Fibroblast of skin of left biceps (primary cell): ENCODE data around the gene KCNH2.
"Not testable (repeated sequence)": the region's sequence is repeated elsewhere in the genome, so short reads cannot be mapped to it uniquely, and the experiment has no call there.

Experiments used
- DNase-seq, 2 experiments: peaks; one replicate each; pipeline ENCODE4 v3.0.0-alpha.2; 2013; ENCODE audit warnings: low read depth in 2 of 2

KCNH2 gene, protein sequence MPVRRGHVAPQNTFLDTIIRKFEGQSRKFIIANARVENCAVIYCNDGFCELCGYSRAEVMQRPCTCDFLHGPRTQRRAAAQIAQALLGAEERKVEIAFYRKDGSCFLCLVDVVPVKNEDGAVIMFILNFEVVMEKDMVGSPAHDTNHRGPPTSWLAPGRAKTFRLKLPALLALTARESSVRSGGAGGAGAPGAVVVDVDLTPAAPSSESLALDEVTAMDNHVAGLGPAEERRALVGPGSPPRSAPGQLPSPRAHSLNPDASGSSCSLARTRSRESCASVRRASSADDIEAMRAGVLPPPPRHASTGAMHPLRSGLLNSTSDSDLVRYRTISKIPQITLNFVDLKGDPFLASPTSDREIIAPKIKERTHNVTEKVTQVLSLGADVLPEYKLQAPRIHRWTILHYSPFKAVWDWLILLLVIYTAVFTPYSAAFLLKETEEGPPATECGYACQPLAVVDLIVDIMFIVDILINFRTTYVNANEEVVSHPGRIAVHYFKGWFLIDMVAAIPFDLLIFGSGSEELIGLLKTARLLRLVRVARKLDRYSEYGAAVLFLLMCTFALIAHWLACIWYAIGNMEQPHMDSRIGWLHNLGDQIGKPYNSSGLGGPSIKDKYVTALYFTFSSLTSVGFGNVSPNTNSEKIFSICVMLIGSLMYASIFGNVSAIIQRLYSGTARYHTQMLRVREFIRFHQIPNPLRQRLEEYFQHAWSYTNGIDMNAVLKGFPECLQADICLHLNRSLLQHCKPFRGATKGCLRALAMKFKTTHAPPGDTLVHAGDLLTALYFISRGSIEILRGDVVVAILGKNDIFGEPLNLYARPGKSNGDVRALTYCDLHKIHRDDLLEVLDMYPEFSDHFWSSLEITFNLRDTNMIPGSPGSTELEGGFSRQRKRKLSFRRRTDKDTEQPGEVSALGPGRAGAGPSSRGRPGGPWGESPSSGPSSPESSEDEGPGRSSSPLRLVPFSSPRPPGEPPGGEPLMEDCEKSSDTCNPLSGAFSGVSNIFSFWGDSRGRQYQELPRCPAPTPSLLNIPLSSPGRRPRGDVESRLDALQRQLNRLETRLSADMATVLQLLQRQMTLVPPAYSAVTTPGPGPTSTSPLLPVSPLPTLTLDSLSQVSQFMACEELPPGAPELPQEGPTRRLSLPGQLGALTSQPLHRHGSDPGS

DNA sequence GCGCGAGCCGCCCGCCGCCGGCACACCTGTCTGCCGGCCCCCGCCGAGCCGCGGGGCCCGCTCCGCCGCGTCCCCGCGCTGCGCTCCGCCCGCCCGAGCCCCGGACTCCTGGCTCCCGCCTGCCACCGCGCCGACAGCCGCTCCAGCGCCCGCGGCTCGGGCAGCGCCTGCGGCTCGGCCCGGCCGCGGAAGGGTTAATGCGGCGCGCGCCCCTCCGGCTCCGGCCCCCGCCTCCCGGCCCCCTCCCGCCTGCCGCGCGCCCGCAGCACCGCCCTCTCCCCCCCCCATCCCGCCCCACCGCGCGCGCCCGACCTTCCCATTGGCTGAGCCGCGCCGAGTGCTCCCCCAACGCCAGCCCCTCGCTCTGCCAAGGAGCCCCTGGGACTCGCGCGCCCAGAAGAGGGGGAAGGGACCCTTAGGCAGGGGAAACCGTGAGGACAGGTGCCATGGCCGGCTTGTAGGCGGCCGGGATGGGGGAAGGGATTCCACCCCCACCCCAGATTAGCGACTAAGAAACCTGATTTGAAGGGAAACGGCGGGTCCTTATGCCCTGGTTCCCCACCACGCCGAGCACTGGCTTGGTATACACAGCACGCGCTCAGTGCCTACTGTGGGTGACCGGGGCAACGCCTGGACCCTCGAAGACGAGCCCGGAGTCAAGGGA lies at the start of gene KCNH2:
TSS of gene KCNH2 (minus strand) at position 196 of the 664 bp plus-strand sequence. CDS start 408 bp downstream, outside the sequence.
- no peak for DNase-seq

DNA sequence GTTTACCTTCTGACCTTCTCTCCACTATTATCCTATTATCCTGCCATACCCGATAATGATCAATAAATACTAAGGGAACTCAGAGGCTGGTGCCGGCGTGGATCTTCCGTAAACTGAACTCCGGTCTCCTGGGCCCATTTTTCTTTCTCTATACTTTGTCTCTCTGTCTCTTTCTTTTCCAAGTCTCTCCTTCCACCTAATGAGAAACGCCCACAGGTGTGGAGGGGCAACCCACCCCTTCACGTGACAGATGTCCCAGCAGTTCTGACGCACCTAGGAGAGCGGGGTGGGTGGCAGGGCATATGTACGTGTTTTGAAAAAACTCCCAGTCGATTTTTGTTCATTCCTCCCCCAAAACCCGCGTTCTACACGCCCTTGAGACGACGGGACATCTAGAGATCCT lies 49.6 kb upstream of the KCNH2 start:
- DNase-seq = not testable (repeated sequence)

DNA sequence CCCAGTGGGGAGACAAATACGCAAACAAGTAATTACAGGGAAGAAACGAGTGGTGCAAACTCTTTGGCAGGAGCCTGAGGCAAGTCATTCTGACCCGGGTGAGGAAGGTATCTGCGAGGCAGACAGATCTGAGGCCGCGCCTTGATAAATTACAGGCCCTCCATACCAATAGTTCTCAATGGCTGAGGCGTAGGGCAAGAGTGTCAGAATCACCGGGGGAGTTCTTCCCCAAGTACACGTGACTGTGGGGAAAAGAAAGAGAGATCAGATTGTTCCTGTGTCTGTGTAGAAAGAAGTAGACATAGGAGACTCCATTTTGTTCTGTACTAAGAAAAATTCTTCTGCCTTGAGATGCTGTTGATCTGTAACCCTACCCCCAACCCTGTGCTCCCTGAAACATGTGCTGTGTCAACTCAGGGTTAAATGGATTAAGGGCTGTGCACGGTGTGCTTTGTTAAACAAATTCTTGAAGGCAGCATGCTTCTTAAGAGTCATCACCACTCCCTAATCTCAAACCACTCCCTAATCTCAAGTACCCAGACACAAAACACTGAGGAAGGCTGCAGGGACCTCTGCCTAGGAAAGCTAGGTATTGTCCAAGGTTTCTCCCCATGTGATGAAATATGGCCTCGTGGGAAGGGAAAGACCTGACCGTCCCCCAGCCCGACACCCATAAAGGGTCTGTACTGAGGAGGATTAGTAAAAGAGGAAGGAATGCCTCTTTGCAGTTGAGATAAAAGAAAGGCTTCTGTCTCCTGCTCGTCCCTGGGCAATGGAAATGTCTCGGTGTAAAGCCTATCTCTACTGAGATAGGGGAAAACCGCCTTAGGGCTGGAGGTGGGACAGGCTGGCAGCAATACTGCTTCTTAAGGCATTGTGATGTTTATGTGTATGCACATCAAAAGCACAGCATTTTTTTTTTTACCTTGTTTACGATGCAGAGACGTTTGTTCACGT lies 48.9 kb upstream of the KCNH2 start:
- DNase-seq = not testable (repeated sequence)

DNA sequence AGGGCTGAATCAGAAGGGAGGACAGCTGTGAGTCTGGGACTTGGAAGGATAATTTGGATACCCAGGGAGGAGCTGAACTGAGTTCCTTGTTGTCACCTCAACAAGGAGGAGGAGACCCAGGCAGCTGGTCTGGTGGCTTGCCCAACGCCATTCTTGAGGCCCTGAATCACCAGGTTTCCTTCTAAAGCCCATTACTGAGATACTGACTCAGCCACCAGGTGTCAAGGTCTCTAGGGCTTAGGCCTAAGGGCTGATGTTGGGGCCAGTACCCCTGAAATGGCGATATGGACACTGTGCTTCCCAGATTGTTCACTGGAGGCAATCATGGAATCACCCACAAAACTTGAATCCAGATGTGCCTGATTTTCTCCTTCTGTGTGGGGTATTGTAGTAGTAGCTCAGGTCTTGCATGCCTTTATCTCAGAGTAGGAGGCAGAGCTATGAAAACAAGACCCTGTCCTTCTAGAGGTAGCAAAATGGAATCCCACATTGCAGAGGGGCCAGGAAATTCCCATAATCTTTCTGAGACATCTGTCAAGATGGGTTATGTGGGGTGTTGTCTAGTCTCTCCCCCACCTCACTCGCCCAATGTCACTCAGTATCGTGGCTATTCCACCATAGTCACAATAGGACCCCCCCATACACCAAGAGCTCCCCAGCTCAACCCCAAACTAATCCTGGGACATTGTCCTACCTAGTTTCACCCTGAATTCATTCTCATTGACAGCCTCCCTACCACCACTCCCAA lies 48.0 kb upstream of the KCNH2 start:
- no peak for DNase-seq

DNA sequence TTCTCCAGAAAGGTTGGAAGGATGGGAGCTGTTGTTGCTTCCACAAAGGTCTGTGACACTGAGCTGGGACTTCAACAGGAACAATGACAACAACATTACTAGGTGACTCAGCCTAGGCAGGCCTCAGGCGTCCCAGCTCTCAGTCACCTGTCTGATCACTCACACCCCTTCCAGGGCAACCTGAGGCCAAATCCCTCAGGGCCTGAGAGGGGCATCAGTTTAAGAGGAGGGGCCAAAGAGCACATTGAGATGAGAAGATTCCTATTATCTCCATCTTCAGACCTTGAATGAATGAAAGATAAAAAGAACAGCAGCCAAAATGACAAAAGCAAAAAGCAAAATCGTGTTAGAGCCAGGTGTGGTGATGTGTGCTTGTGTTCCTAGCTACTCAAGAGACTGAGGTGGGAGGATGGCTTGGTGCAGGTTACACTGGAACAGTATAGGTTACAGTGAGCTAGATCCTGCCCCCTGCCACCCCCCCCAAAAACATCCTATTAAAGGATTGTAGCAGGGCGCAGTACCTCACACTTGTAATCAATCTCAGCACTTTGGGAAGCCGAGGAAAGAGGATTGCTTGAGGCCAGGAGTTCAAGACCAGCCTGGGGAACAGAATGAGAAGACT lies 46.4 kb upstream of the KCNH2 start, which contains the start of gene ATG9B:
TSS of gene ATG9B (minus strand) at position 60 of the 622 bp plus-strand sequence. CDS start 71 bp downstream, outside the sequence.
- DNase-seq = no peak

DNA sequence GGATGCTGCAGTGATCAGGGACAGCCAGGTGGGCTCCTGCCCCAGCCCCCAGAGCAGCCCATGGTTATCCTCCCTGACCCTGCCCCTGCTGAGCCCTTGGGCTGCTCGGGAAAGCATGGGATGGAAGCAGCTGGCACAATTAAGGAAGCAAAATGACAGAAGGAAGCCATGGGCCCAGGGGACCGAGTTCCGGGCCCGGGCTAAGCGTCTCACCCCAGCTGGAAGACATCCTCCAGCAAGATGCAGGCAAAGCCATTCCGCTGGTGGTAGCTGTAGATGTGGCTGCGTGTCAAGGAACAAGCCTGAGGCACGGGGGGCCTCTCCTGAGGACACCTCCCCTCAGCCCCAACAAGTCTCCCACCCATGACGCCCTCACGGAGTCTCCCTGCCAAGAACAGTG lies 45.1 kb upstream of the KCNH2 start:
- DNase-seq = no peak

DNA sequence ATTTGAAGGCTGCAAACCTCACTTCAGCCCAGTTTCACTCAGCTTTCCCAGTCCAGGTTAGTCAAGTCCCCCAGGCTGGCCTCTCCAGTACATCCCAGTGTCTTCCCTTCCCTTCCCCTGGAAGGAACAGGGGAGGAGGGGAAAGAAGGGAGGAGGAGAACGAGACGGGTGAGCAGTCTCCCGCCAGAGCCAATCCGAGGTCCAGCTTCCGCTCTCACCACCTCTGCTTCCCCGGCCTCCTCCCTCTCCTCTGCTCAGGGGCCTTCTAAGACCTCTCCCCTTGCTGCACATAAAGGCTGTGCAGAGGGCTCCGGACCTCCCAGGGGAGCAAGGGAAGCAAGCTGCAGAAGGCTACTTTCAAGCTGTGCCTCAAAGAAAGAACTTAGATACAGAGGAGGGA lies 42.1 kb upstream of the KCNH2 start:
- no peak for DNase-seq

DNA sequence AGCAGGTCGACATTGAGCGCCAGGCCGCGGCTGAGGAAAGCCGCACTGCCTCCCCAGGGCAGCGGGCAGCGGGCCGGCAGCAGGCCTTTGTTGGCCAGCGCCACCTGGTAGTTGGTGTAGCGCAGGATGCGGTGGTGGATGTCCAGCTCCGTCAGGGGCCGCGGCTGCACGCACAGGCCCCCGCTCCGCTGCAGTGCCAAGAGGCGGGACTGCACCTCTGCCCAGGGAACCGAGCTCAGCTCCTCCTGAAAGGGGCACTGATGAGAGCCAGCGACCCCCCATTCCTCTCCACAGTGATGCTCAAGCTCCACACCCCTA lies 41.0 kb upstream of the KCNH2 start:
- no peak for DNase-seq

DNA sequence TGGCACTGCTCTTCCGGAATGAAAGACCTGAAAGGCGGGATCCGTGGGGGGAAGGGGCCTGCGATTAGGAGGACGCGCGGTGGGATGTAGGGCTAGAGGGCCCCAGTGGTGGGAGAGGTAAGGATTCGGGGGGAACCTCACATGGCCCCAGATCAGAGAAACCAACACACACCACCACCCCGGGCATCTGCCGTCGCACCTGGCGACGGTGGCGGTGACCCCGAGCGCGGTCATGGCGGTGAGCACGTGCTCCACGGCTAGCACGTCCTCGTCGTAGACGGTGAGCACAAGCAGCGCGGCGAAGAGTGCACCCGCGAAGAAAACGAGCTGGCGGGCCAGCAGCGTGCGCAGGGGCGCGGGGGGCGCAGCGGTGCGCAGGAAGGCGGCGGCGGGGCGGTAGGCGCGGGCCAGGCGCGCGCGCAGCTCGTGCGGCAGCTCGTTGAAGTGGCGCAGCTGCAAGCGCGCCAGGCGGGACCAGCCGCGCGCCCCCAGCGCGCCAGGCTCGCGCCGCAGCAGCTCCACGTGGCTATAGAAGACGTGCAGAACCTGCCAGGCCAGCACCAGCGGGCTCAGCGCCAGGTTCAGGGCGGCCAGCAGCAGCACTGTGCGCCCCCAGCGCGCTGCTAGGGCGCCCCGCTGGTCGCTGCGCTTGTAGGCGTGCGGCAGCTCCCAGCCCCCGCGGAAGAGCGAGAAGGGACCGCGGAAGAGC lies 40.5 kb upstream of the KCNH2 start:
- no peak for DNase-seq

DNA sequence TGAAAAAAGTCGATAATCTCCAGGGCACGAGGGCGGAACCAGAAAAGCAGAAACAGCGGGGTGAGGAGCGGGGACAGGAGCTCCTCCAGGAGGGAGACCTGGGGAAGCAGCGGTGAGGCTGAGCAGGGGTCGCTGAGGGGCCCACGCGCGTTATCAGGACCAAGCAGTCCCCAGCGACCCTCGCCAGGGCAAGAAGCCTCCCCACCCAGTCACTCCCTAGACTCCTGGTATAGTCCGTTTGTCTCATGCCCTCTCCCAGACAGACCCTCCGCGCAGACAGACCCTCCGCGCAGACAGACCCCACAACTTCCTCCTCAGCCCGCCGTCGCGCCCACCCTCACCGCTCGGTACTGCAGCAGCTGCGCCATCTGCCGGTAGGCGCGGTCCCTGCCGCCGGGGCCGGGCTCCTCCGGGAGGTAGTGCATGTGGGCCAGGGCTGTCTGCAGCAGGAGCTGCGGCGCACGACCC lies 39.9 kb upstream of the KCNH2 start:
- DNase-seq = no peak

DNA sequence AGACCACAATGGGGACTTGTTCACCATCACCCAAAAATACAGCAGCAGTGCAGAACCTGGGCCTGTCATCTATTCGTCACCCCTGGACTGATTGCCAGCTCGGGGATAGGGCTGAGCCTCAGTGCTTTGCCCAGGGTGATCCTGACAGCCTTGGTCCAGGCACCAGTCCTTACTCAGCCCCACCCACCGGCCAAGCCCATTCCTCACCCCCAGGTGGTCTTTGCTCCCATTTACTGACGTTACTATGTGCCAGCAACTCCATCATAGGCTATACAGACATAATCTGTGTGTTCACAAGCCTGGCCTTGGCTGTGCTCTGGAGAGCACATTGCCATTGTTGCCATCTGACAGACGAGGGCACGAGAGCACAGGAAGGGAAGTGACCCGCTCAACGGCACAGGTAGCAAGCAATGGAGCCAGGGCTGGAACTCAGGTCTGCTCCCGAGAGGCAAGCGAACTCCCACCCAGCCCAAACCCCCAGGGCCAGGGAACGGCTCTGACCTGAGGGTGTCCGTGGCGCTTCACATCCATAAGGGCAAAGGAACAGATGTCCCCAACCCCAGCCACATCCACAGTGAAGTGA lies 39.3 kb upstream of the KCNH2 start:
- DNase-seq = no peak

DNA sequence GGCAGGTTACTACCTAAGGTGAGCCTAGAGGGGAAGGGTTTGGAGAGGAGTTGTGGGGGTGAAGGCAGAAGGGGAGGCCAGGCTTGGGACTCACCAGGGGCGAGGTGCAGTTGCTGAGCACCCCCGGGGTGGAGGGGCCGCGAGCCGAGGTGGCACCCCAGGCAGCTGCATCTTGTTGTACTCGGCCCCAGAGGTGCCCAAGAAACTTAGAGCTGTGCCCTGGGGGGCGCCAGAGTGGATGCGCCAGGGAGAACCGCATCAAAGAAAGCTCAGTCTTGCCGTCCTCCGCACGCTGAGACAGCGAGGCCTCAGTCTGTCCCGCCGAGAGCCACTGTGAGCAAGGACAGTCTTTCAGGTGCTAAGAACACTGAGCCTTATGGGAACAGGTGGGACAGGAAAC lies 38.8 kb upstream of the KCNH2 start:
- no peak for DNase-seq

DNA sequence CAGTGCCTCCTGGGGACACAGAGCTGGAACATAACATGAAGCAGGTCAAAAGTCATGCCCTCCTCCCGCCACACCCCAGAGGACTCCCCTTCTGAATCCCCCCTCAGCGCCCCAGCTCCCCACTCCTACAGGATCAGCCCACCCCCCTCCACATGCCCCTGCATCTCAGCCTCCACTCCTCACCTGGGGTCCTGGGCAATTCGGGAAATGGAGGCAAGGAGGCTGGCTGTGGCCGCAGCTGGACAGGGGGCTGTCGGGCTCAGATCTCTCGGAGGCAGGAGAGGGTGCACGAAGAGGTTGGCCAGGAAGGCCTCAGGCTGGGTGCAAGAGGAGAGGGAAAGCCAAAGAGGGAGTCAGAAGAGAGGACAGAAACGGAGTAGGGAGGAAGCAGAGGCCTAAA lies 38.4 kb upstream of the KCNH2 start:
- DNase-seq = no peak

DNA sequence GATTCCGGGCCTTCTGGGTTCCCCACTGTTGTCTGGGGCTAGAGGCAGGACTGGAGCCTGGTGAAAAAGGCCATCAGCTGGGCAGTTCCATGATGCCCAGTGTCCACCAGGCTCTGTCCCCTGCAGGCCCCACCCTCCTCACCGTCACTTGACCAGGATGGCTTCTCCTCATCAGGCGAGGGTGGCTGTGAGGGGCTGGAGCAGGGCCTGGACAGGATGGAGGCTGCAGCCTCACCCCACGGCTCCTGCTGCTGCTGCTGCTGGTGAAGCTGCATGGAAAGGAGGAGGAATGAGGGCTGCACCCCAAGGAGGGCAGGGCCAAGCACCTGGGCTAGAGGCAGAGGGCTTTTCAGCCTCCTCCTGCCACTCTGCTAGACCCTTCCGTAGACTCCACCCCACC lies 37.8 kb upstream of the KCNH2 start:
- DNase-seq = no peak

DNA sequence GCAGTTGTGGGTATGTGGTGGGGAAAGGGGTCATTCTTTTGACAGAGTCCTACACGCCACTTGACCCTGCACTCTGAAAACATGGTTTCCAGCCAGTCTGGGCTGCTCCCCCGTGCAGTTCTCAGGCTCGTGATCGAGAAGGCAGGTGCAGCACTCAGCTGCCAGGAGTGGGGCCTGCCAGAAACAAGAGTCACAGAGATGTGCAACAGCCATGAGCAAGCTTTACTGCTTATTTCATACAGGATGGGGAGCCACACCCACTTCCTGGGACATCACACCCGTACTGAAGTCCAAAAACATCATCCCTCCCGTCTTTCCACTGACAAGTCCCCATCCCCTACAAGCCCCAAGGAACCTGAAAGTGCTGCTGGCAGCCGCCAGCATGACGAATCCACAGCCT lies 36.8 kb upstream of the KCNH2 start:
- DNase-seq = no peak

DNA sequence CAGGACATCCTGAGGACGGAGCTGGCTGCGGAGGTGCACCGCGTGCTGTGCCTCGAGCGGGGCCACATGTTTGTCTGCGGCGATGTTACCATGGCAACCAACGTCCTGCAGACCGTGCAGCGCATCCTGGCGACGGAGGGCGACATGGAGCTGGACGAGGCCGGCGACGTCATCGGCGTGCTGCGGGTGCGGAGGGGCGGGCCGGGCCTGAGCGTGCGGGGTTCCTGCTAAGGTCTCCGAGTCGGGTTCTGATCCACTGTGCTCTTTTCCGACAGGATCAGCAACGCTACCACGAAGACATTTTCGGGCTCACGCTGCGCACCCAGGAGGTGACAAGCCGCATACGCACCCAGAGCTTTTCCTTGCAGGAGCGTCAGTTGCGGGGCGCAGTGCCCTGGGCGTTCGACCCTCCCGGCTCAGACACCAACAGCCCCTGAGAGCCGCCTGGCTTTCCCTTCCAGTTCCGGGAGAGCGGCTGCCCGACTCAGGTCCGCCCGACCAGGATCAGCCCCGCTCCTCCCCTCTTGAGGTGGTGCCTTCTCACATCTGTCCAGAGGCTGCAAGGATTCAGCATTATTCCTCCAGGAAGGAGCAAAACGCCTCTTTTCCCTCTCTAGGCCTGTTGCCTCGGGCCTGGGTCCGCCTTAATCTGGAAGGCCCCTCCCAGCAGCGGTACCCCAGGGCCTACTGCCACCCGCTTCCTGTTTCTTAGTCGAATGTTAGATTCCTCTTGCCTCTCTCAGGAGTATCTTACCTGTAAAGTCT lies 35.8 kb upstream of the KCNH2 start:
- DNase-seq = peak in 1 of 2 experiments; percentile 37

DNA sequence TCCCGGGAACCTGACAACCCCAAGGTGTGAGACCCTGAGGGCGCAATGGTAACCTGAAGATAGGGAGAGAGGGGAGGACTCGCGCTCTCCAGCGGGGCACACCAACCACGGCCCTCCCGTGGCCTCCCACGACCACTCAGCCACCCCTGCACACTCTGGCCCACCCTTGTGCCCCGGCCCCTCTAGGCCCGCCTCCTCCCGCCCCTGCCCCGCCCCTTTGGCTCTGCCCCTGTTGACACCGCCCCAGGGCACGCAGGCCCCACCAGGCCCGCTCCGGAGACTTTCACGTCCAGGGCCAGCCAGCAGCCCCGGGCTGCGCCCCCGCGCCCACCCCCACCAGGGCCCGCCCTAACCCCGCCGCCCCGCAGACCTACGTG lies 35.2 kb upstream of the KCNH2 start:
- no peak for DNase-seq
